Spleen (tissue), 7 donors: ENCODE data around the gene SMG6.
"Not testable (repeated sequence)": the region's sequence is repeated elsewhere in the genome, so short reads cannot be mapped to it uniquely, and the experiment has no call there.

Experiments
- POLR2A ChIP-seq, 3 donors: fragments of 450-650 bp; IDR thresholded peaks; one replicate each; pipeline ENCODE4 v1.5.1; 2017; ENCODE audit warnings: antibody characterized with exemption in 3 of 3, mild to moderate bottlenecking in 1 of 3
- POLR2AphosphoS5 ChIP-seq, 3 donors: sonication (generic); formaldehyde crosslinking; IDR thresholded peaks; one replicate each; pipeline ENCODE4 v1.5.1; 2017; ENCODE audit warnings: antibody characterized with exemption in 3 of 3
- TF ChIP-seq, protein P1 (sequence below), 11 experiments: fragments of 200-600 bp in 7 of 11; fragments of 450-650 bp in 4 of 11; sonication (generic) in 4 of 11; IDR thresholded peaks in 8 of 11; conservative IDR thresholded peaks in 3 of 11; 1 replicate in 7 of 11; 2 replicates in 4 of 11; pipeline versions ENCODE4 v1.4.0 to v1.8.0; 2016 to 2021; ENCODE audit warnings: antibody characterized with exemption in 11 of 11, inconsistent platforms in 4 of 11, mild to moderate bottlenecking in 1 of 11
- donor health status: DM: no; HTN: no; CAD: no; lungs with moderate emphysema.
- donor health status: DM: no; HTN: no; CAD: no.
- donor health status: DM: no; HTN: no; CAD: no.

DNA sequence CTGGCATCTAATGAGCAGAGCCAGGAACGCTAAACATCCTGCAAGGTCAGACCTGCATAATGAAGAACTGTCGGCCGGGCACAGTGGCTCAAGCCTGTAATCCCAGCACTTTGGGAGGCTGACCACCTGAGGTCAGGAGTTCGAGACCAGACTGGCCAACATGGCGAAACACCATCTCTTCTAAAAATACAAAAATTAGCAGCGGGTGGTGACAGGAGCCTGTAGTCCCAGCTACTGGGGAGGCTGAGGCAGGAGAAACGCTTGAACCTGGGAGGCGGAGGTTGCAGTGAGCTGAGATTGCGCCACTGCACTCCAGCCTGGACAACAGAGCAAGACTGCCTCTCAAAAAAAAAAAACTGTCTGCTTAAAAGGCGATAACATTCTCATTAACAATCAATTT is 38.4 kb downstream of the SMG6 start:
- TF ChIP-seq, protein P1, sequence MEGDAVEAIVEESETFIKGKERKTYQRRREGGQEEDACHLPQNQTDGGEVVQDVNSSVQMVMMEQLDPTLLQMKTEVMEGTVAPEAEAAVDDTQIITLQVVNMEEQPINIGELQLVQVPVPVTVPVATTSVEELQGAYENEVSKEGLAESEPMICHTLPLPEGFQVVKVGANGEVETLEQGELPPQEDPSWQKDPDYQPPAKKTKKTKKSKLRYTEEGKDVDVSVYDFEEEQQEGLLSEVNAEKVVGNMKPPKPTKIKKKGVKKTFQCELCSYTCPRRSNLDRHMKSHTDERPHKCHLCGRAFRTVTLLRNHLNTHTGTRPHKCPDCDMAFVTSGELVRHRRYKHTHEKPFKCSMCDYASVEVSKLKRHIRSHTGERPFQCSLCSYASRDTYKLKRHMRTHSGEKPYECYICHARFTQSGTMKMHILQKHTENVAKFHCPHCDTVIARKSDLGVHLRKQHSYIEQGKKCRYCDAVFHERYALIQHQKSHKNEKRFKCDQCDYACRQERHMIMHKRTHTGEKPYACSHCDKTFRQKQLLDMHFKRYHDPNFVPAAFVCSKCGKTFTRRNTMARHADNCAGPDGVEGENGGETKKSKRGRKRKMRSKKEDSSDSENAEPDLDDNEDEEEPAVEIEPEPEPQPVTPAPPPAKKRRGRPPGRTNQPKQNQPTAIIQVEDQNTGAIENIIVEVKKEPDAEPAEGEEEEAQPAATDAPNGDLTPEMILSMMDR (IDR thresholded peaks at IDR 0.05 in 8 of 11, conservative IDR thresholded peaks at IDR 0.05 in 3 of 11): not testable (repeated sequence)
- TF ChIP-seq POLR2A, POLR2AphosphoS5 (IDR thresholded peaks at IDR 0.05): not testable (repeated sequence)
